GM23338 (cell line): ENCODE results near the gene PKM. TPM values are rescaled to one million over a fixed set of nuclear protein-coding genes. Genes with fewer than 3 reads are reported as not detected.

Source experiments
- ATAC-seq: fragments of 200-7000 bp; cut with Tn5 transposase; 3 replicates; pipeline ENCODE4 v1.9.1; 2020
- DNase-seq: peaks from one replicate; pipeline ENCODE4 v3.0.0-alpha.2; 2015; ENCODE audit warnings: low spot score
- H2AFZ ChIP-seq: fragments of 200-600 bp; sonication (generic); 2 replicates; pipeline ENCODE4 v1.8.0; 2016; ENCODE audit warnings: antibody characterized with exemption, mild to moderate bottlenecking, moderate library complexity
- H3F3A ChIP-seq: fragments of 200-600 bp; sonication (generic); replicated peaks from 2 replicates; pipeline ENCODE4 v1.8.0; 2017; ENCODE audit warnings: antibody characterized with exemption, mixed run types, low read depth
- H3K27ac ChIP-seq: fragments of 200-600 bp; sonication (generic); 2 replicates; pipeline ENCODE4 v1.6.1; 2016; ENCODE audit warnings: low read depth
- H3K27me3 ChIP-seq: fragments of 200-600 bp; sonication (generic); 2 replicates; pipeline ENCODE4 v1.8.0; 2016; ENCODE audit warnings: mild to moderate bottlenecking, mixed run types, moderate library complexity; ENCODE audit not compliant: insufficient read depth
- H3K36me3 ChIP-seq: fragments of 200-600 bp; sonication (generic); 2 replicates; pipeline ENCODE4 v1.8.0; 2016; ENCODE audit warnings: mild to moderate bottlenecking; ENCODE audit not compliant: insufficient read depth
- H3K4me1 ChIP-seq: fragments of 200-600 bp; sonication (generic); 2 replicates; pipeline ENCODE4 v1.8.0; 2016; ENCODE audit warnings: mild to moderate bottlenecking, moderate library complexity; ENCODE audit not compliant: insufficient read depth
- H3K4me2 ChIP-seq: fragments of 200-600 bp; sonication (generic); 2 replicates; pipeline ENCODE4 v1.7.1; 2017; ENCODE audit warnings: mixed run types
- H3K4me3 ChIP-seq: fragments of 200-600 bp; sonication (generic); 2 replicates; pipeline ENCODE4 v1.6.1; 2016; ENCODE audit warnings: mixed run types
- H3K79me2 ChIP-seq: fragments of 200-600 bp; sonication (generic); replicated peaks from 2 replicates; pipeline ENCODE4 v1.8.0; 2017; ENCODE audit warnings: mild to moderate bottlenecking; ENCODE audit not compliant: insufficient read depth
- H3K9me2 ChIP-seq: fragments of 200-600 bp; sonication (generic); 2 replicates; pipeline ENCODE4 v1.8.0; 2017; ENCODE audit not compliant: insufficient read depth
- H4K20me1 ChIP-seq: fragments of 200-600 bp; sonication (generic); replicated peaks from 2 replicates; pipeline ENCODE4 v1.8.0; 2017; ENCODE audit warnings: mild to moderate bottlenecking; ENCODE audit not compliant: insufficient read depth
- H3K27ac Mint-ChIP-seq: 2 replicates; pipeline ENCODE4 v1.8.0; 2020; ENCODE audit warnings: inconsistent platforms, mild to moderate bottlenecking, moderate library complexity, mixed read lengths
- H3K27me3 Mint-ChIP-seq: 3 replicates; pipeline ENCODE4 v1.8.0; 2022; ENCODE audit warnings: low read depth, mild to moderate bottlenecking, moderate library complexity, mixed read lengths, inconsistent platforms; ENCODE audit not compliant: insufficient read depth, poor library complexity
- H3K36me3 Mint-ChIP-seq: 3 replicates; pipeline ENCODE4 v1.8.0; 2021; ENCODE audit warnings: low read depth, mild to moderate bottlenecking, inconsistent platforms, moderate library complexity, mixed read lengths
- H3K4me1 Mint-ChIP-seq: 3 replicates; pipeline ENCODE4 v1.8.0; 2020; ENCODE audit warnings: mild to moderate bottlenecking, inconsistent platforms, mixed read lengths
- H3K4me3 Mint-ChIP-seq: 3 replicates; pipeline ENCODE4 v1.8.0; 2021; ENCODE audit warnings: moderate library complexity, mild to moderate bottlenecking, inconsistent platforms, mixed read lengths
- H3K9me3 Mint-ChIP-seq: 3 replicates; pipeline ENCODE4 v1.8.0; 2020; ENCODE audit warnings: moderate library complexity, mild to moderate bottlenecking, inconsistent platforms, mixed read lengths
- CREB1 ChIP-seq: fragments of 250-450 bp; sonication (Bioruptor Pico); IDR thresholded peaks from 2 replicates; pipeline ENCODE4 v1.5.0; 2020; ENCODE audit warnings: low read depth, mild to moderate bottlenecking, moderate library complexity
- CTCF ChIP-seq, 2 experiments: fragments of 200-600 bp in 1 of 2; sonication (generic) in 1 of 2; conservative IDR thresholded peaks; 2 replicates each; pipeline versions ENCODE4 v1.5.1 to v1.6.1; 2016 to 2017; ENCODE audit warnings: antibody characterized with exemption in 2 of 2, low read depth in 2 of 2, mild to moderate bottlenecking in 2 of 2, moderate library complexity in 1 of 2
- ETS1 ChIP-seq: IDR thresholded peaks from 2 replicates; pipeline ENCODE4 v1.6.1; 2016; ENCODE audit warnings: antibody characterized with exemption
- EZH2 ChIP-seq: fragments of 200-600 bp; sonication (generic); IDR thresholded peaks from one replicate; pipeline ENCODE4 v1.8.0; 2017; ENCODE audit warnings: antibody characterized with exemption, mild to moderate bottlenecking, low read depth; ENCODE audit not compliant: unreplicated experiment
- EZH2phosphoT487 ChIP-seq: fragments of 200-600 bp; sonication (generic); IDR thresholded peaks from one replicate; pipeline ENCODE4 v1.8.1; 2018; ENCODE audit warnings: antibody characterized with exemption; ENCODE audit not compliant: unreplicated experiment
- JUNB ChIP-seq: IDR thresholded peaks from one replicate; pipeline ENCODE4 v1.6.1; 2016; ENCODE audit warnings: antibody characterized with exemption; ENCODE audit not compliant: unreplicated experiment
- NANOG ChIP-seq: IDR thresholded peaks from 2 replicates; pipeline ENCODE4 v1.6.1; 2016; ENCODE audit warnings: antibody characterized with exemption, borderline replicate concordance
- POLR2AphosphoS5 ChIP-seq: IDR thresholded peaks from 2 replicates; pipeline ENCODE4 v1.6.1; 2016; ENCODE audit warnings: antibody characterized with exemption, low read depth
- REST ChIP-seq: IDR thresholded peaks from one replicate; pipeline ENCODE4 v1.6.1; 2018; ENCODE audit warnings: antibody characterized with exemption; ENCODE audit not compliant: unreplicated experiment
- STAT1 ChIP-seq: IDR thresholded peaks from one replicate; pipeline ENCODE4 v1.6.1; 2016; ENCODE audit warnings: antibody characterized with exemption; ENCODE audit not compliant: unreplicated experiment
- ZNF114 ChIP-seq: fragments of 250-450 bp; sonication (Bioruptor Pico); IDR thresholded peaks from 2 replicates; pipeline ENCODE4 v1.5.0; 2020; ENCODE audit warnings: mild to moderate bottlenecking, moderate library complexity
- ZNF331 ChIP-seq: fragments of 250-450 bp; sonication (Bioruptor Pico); IDR thresholded peaks from 2 replicates; pipeline ENCODE4 v1.5.0; 2020; ENCODE audit warnings: low read depth, mild to moderate bottlenecking, moderate library complexity
- polyA plus RNA-seq: library from polyadenylated mRNA; unstranded; fragments of >200 nt; fragmentation: Nextera tagmentation; extraction: Ambion mirVana; gene quantifications from 2 replicates; pipeline ENCODE4 v1.2.1, GENCODE V29; 2016
- total RNA-seq: library from RNA; depleted of rRNA; stranded (reverse); fragments of >200 nt; shearing (Covaris generic); gene quantifications from 2 replicates; pipeline ENCODE4 v1.2.3, GENCODE V29; 2014

Gene PKM
- total and polyA plus RNA-seq, 2 experiments from 2014 or later = 432 to 1,137 TPM

GRCh38 chr15:72178976-72179585, 51.9 kb downstream of the PKM start (continued):
- no peak for TF ChIP-seq EZH2
- TF ChIP-seq CTCF (conservative IDR thresholded peaks at IDR 0.05; ENCODE audit: low read depth in 2 of 2) = no peak
- no peak for TF ChIP-seq ETS1
- no peak for TF ChIP-seq ZNF331
- TF ChIP-seq EZH2phosphoT487 = no peak
- TF ChIP-seq STAT1 = no peak

GRCh38 chr15:72176743-72177142, 54.2 kb downstream of the PKM start:
- Histone ChIP-seq H2AFZ (no peak overlapping the region), H3K9me2 (no peaks in the 10 kb centered on the region), H4K20me1 (no peaks in the 10 kb centered on the region), H3K27me3 (no peaks in the 10 kb centered on the region), H3K79me2 (no peaks in the 10 kb centered on the region), H3F3A (no peaks in the 10 kb centered on the region), H3K27ac (no peak overlapping the region), H3K36me3 (no peaks in the 10 kb centered on the region), H3K4me1 (no peaks in the 10 kb centered on the region), H3K4me3 (no peak overlapping the region), H3K4me2 (no peak overlapping the region)
- Mint-ChIP-seq H3K27ac (no peak overlapping the region), H3K36me3 (no peaks in the 10 kb centered on the region), H3K4me3 (no peak overlapping the region), H3K9me3 (no peaks in the 10 kb centered on the region; the same call in 2 of the 3 replicates), H3K4me1 (peaks cover 23% of the 10 kb centered on the region), H3K27me3 (peaks cover 7% of the 10 kb centered on the region)
- DNase-seq (no peak), ATAC-seq (no peak)
- TF ChIP-seq CREB1 (no peak), ZNF331 (no peak)

- no peaks in the 10 kb centered on the region for H3K79me2 ChIP-seq
- H3K9me2 ChIP-seq = no peaks in the 10 kb centered on the region
- no peaks in the 10 kb centered on the region for H3K36me3 ChIP-seq
- no peaks in the 10 kb centered on the region for H3F3A ChIP-seq
- H3K9me3 Mint-ChIP-seq = no peaks in the 10 kb centered on the region; the same call in 2 of the 3 replicates
- no peak overlapping the region for H2AFZ ChIP-seq
- H3K27me3 ChIP-seq = no peaks in the 10 kb centered on the region
- H3K36me3 Mint-ChIP-seq = no peaks in the 10 kb centered on the region
- H3K27me3 Mint-ChIP-seq = peaks cover 7% of the 10 kb centered on the region
- H3K27ac Mint-ChIP-seq = no peak overlapping the region
- DNase-seq (no peak), ATAC-seq (no peak)
- H3K4me2 ChIP-seq = no peak overlapping the region
- no peaks in the 10 kb centered on the region for H4K20me1 ChIP-seq
- no peaks in the 10 kb centered on the region for H3K4me1 ChIP-seq
- no peak overlapping the region for H3K27ac ChIP-seq
- H3K4me3 Mint-ChIP-seq = no peak overlapping the region
- no peak overlapping the region for H3K4me3 ChIP-seq
- peaks cover 23% of the 10 kb centered on the region for H3K4me1 Mint-ChIP-seq
- TF ChIP-seq ZNF331 (no peak), CTCF (conservative IDR thresholded peaks at IDR 0.05; ENCODE audit: low read depth in 2 of 2) (no peak), NANOG (no peak), JUNB (no peak), REST (no peak), EZH2 (no peak), STAT1 (no peak), POLR2AphosphoS5 (no peak), ZNF114 (CRISPR knock-in tag) (no peak)
Measured at GRCh38 chr15:72176159-72176558, 54.8 kb downstream of the PKM start.
